ENCODE measurements around the gene POLR3H.
"Not testable (repeated sequence)": the region's sequence is repeated elsewhere in the genome, so short reads cannot be mapped to it uniquely, and the experiment has no call there.

Gene POLR3H

DNA sequence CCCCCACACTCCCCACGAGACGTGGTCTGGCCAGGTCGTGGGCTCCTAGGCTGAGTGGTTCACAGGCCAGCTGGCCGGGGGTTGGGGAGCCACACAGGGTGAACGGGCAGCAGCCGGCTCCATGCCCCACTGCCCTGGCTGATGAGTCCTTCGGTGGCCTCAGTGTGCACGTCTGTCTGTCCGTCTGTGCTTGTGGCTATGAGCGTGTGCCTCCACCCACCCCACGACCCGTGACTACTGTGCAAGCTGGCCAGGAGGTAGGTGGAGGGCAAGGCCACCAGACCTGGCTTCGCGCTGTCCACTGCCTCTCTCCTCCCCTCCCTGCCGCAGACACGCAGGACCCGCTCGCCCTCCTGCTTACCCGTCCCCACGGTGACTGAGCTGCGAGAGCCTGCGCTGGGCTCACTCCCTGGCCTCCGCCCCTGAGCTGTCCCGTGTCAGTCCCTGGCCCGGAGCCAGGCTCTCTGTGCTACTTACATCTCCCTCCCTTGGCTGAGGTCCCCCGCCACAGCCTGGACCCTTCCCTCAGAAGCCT is 30.6 kb upstream of the POLR3H start:
- H3K79me2 ChIP-seq (ENCODE audit: insufficient read depth, low read length): no peaks in the 10 kb centered on the region
- no peaks in the 10 kb centered on the region for H3K4me1 ChIP-seq (ENCODE audit: insufficient read depth, low read length)
- no peak overlapping the region for H3K9ac ChIP-seq (ENCODE audit: low read depth, low read length)
- no peak overlapping the region for H3K4me3 ChIP-seq (ENCODE audit: low read depth in 1 of 2, low read length in 2 of 2)
- 0 out of 2 replicates have a peak, but pooled peaks cover 6% of the 10 kb centered on the region for H4K20me1 ChIP-seq (ENCODE audit: insufficient read depth, low read length)
- TF ChIP-seq, protein P1, sequence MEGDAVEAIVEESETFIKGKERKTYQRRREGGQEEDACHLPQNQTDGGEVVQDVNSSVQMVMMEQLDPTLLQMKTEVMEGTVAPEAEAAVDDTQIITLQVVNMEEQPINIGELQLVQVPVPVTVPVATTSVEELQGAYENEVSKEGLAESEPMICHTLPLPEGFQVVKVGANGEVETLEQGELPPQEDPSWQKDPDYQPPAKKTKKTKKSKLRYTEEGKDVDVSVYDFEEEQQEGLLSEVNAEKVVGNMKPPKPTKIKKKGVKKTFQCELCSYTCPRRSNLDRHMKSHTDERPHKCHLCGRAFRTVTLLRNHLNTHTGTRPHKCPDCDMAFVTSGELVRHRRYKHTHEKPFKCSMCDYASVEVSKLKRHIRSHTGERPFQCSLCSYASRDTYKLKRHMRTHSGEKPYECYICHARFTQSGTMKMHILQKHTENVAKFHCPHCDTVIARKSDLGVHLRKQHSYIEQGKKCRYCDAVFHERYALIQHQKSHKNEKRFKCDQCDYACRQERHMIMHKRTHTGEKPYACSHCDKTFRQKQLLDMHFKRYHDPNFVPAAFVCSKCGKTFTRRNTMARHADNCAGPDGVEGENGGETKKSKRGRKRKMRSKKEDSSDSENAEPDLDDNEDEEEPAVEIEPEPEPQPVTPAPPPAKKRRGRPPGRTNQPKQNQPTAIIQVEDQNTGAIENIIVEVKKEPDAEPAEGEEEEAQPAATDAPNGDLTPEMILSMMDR (IDR thresholded peaks at IDR 0.05; ENCODE audit: borderline replicate concordance, extremely low read depth, low read length, poor library complexity, severe bottlenecking): no peak
- TF ChIP-seq EZH2 (IDR thresholded peaks at IDR 0.05; ENCODE audit: borderline replicate concordance, low read depth, low read length, severe bottlenecking): no peak
- no peak for ATAC-seq (ENCODE audit: insufficient read depth, low read depth)
- H3K36me3 ChIP-seq (ENCODE audit: insufficient read depth, low read length): peaks cover 25% of the 10 kb centered on the region
- no peaks in the 10 kb centered on the region for H3K9me3 ChIP-seq (ENCODE audit: insufficient read depth, low read length, severe bottlenecking)
- H3K27ac ChIP-seq (ENCODE audit: low read length): no peak overlapping the region
- no peak for DNase-seq
- no peak overlapping the region for H3K4me2 ChIP-seq (ENCODE audit: insufficient read depth, low read length)
- H2AFZ ChIP-seq (ENCODE audit: low read depth, low read length): no peak overlapping the region
- H3K27me3 ChIP-seq (ENCODE audit: insufficient read depth, low read length, poor library complexity): no peaks in the 10 kb centered on the region

DNA sequence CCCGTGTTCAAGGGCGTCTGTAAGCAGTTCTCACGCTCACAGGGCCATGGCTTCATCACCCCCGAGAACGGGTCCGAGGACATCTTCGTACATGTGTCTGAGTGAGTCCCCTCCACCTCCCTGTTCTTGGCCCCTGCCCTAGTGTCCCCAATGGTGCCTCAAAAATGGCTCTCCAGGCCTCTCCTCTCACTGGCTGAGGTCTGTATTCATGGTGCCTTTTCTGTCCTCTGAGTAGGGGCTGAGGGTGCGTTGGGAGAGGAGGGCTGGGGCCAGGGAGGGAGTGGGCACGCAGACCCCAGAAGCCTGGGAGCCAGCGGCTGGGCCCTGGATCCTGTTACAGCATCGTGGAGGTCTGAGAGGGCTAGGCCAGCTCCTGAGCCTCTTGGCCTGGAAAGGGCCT is 29.4 kb upstream of the POLR3H start:
- Histone ChIP-seq H3K4me3 (ENCODE audit: low read depth in 1 of 2, low read length in 2 of 2) (no peak overlapping the region), H3K27ac (ENCODE audit: low read length) (no peak overlapping the region), H3K9me3 (ENCODE audit: insufficient read depth, low read length, severe bottlenecking) (no peaks in the 10 kb centered on the region), H3K36me3 (ENCODE audit: insufficient read depth, low read length) (peaks cover 14% of the 10 kb centered on the region), H3K4me2 (ENCODE audit: insufficient read depth, low read length) (no peak overlapping the region), H3K79me2 (ENCODE audit: insufficient read depth, low read length) (no peaks in the 10 kb centered on the region), H3K4me1 (ENCODE audit: insufficient read depth, low read length) (no peaks in the 10 kb centered on the region), H2AFZ (ENCODE audit: low read depth, low read length) (no peak overlapping the region), H3K9ac (ENCODE audit: low read depth, low read length) (no peak overlapping the region), H4K20me1 (ENCODE audit: insufficient read depth, low read length) (no peaks in the 10 kb centered on the region), H3K27me3 (ENCODE audit: insufficient read depth, low read length, poor library complexity) (no peaks in the 10 kb centered on the region)
- ATAC-seq (ENCODE audit: insufficient read depth, low read depth): no peak
- DNase-seq: no peak
- TF ChIP-seq, protein P1 (IDR thresholded peaks at IDR 0.05; ENCODE audit: borderline replicate concordance, extremely low read depth, low read length, poor library complexity, severe bottlenecking): no peak
- no peak for TF ChIP-seq EZH2 (IDR thresholded peaks at IDR 0.05; ENCODE audit: borderline replicate concordance, low read depth, low read length, severe bottlenecking)

DNA sequence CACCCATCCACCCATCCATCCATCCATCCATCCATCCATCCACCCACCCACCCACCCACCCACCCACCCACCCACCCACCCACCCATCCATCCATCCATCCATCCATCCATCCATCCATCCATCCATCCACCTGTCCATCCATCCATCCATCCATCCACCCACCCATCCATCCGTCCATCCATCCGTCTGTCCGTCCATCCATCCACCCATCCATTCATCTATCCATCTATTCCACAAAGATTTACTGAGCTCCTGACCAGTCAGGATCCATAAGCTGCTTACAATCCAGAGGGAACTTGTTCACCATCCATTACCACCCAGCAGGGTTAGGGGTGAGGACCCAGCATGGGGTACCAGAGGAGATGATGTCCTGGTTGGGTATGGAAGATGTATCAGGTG is 28.0 kb upstream of the POLR3H start:
- not testable (repeated sequence) for H3K27ac ChIP-seq (ENCODE audit: low read length); H3K9me3 ChIP-seq (ENCODE audit: insufficient read depth, low read length, severe bottlenecking); H3K9ac ChIP-seq (ENCODE audit: low read depth, low read length); H3K27me3 ChIP-seq (ENCODE audit: insufficient read depth, low read length, poor library complexity); H3K79me2 ChIP-seq (ENCODE audit: insufficient read depth, low read length); H2AFZ ChIP-seq (ENCODE audit: low read depth, low read length); DNase-seq; H3K4me2 ChIP-seq (ENCODE audit: insufficient read depth, low read length); H3K4me3 ChIP-seq (ENCODE audit: low read depth in 1 of 2, low read length in 2 of 2); H3K4me1 ChIP-seq (ENCODE audit: insufficient read depth, low read length); H4K20me1 ChIP-seq (ENCODE audit: insufficient read depth, low read length); ATAC-seq (ENCODE audit: insufficient read depth, low read depth)
- H3K36me3 ChIP-seq (ENCODE audit: insufficient read depth, low read length): peaks cover 12% of the 10 kb centered on the region

DNA sequence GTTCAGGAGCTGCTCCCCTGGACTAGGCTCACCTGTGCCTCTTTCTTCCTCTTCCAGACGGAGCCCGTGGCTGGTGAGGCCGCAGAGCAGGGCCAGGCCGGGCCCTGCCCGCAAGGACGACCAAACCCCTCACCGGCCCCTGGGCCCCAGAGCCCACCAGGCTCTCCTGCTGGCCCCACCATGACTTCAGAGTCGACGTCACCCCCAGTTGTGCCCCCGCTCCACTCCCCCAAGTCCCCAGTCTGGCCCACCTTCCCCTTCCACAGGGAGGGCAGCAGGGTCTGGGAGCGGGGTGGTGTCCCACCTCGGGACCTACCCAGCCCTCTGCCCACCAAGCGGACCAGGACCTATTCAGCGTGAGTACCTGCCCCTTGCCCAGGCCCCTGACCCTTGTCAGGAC is 27.5 kb upstream of the POLR3H start:
- Histone ChIP-seq H3K9me3 (ENCODE audit: insufficient read depth, low read length, severe bottlenecking) (no peaks in the 10 kb centered on the region), H3K27me3 (ENCODE audit: insufficient read depth, low read length, poor library complexity) (no peaks in the 10 kb centered on the region), H4K20me1 (ENCODE audit: insufficient read depth, low read length) (no peaks in the 10 kb centered on the region), H3K4me1 (ENCODE audit: insufficient read depth, low read length) (no peaks in the 10 kb centered on the region), H3K4me2 (ENCODE audit: insufficient read depth, low read length) (no peak overlapping the region), H2AFZ (ENCODE audit: low read depth, low read length) (no peak overlapping the region), H3K9ac (ENCODE audit: low read depth, low read length) (no peak overlapping the region), H3K4me3 (ENCODE audit: low read depth in 1 of 2, low read length in 2 of 2) (no peak overlapping the region), H3K79me2 (ENCODE audit: insufficient read depth, low read length) (no peaks in the 10 kb centered on the region), H3K36me3 (ENCODE audit: insufficient read depth, low read length) (peaks cover 7% of the 10 kb centered on the region), H3K27ac (ENCODE audit: low read length) (no peak overlapping the region)
- no peak for ATAC-seq (ENCODE audit: insufficient read depth, low read depth)
- DNase-seq: no peak
- no peak for TF ChIP-seq EZH2 (IDR thresholded peaks at IDR 0.05; ENCODE audit: borderline replicate concordance, low read depth, low read length, severe bottlenecking)
- TF ChIP-seq, protein P1 (IDR thresholded peaks at IDR 0.05; ENCODE audit: borderline replicate concordance, extremely low read depth, low read length, poor library complexity, severe bottlenecking): no peak

Measured in DND-41 (cell line).